SK-N-SH (cell line): Measurements from ENCODE around the gene UBE2D3. TPM values are rescaled to one million over a fixed set of nuclear protein-coding genes. Genes with fewer than 3 reads are reported as not detected.

Experiments
- CTCF ChIA-PET: fragments of 300-600, 350-600 bp; formaldehyde crosslinking; extraction: SDS; loops from one replicate; lab custom pipeline; 2021; lab: Yijun Ruan, JAX
- POLR2A ChIA-PET: fragments of 350-600 bp; sonication (Branson Sonifier 250); formaldehyde crosslinking; extraction: SDS; loops from one replicate; lab custom pipeline; 2020; ENCODE audit warnings: antibody characterized with exemption, inconsistent platforms; lab: Yijun Ruan, JAX
- DNase-seq: peaks from one replicate; pipeline ENCODE4 v3.0.0; 2012
- H2AFZ ChIP-seq: fragments of 200-600 bp; sonication (generic); 2 replicates; pipeline ENCODE4 v1.8.1; 2016; ENCODE audit warnings: antibody characterized with exemption, mild to moderate bottlenecking, low read depth
- H3F3A ChIP-seq: fragments of 200-600 bp; sonication (generic); replicated peaks from 2 replicates; pipeline ENCODE3; 2016; ENCODE audit warnings: antibody characterized with exemption, mild to moderate bottlenecking; ENCODE audit not compliant: insufficient read depth
- H3K27ac ChIP-seq, 2 experiments: fragments of 200-500 bp in 1 of 2; fragments of 200-600 bp in 1 of 2; sonication (Bioruptor generic) in 1 of 2; sonication (generic), shearing (Covaris generic) in 1 of 2; 2 replicates each; pipeline versions ENCODE4 v1.5.1 to v1.6.1; 2014 to 2016; ENCODE audit warnings: low read depth in 2 of 2, inconsistent platforms in 1 of 2, low read length in 1 of 2, mild to moderate bottlenecking in 1 of 2, mixed read lengths in 1 of 2
- H3K27me3 ChIP-seq: fragments of 200-600 bp; sonication (generic), shearing (Covaris generic); 2 replicates; pipeline ENCODE4 v1.6.1; 2016; ENCODE audit warnings: mixed run types; ENCODE audit not compliant: insufficient read depth
- H3K36me3 ChIP-seq, 2 experiments: fragments of 200-500 bp in 1 of 2; fragments of 200-600 bp in 1 of 2; sonication (Bioruptor generic) in 1 of 2; sonication (generic) in 1 of 2; replicated peaks in 1 of 2; 2 replicates each; pipeline versions ENCODE3 to v1.5.1; 2014 to 2016; ENCODE audit warnings: low read length in 1 of 2, mild to moderate bottlenecking in 1 of 2; ENCODE audit not compliant: insufficient read depth in 2 of 2, control insufficient read depth in 1 of 2
- H3K4me1 ChIP-seq, 2 experiments: fragments of 200-500 bp in 1 of 2; fragments of 200-600 bp in 1 of 2; sonication (Bioruptor generic) in 1 of 2; sonication (generic), shearing (Covaris generic) in 1 of 2; 2 replicates each; pipeline versions ENCODE4 v1.5.1 to v1.6.1; 2014 to 2016; ENCODE audit warnings: low read depth in 1 of 2, low read length in 1 of 2, mixed run types in 1 of 2; ENCODE audit not compliant: insufficient read depth in 2 of 2, control insufficient read depth in 1 of 2
- H3K4me2 ChIP-seq: fragments of 200-600 bp; sonication (generic), shearing (Covaris generic); 2 replicates; pipeline ENCODE4 v1.6.1; 2017; ENCODE audit warnings: mixed run types
- H3K4me3 ChIP-seq, 2 experiments: fragments of 200-500 bp in 1 of 2; fragments of 200-600 bp in 1 of 2; sonication (Bioruptor generic) in 1 of 2; sonication (generic), shearing (Covaris generic) in 1 of 2; 2 replicates each; pipeline versions ENCODE4 v1.5.1 to v1.8.1; 2014 to 2016; ENCODE audit warnings: low read depth in 2 of 2, inconsistent platforms in 1 of 2, low read length in 1 of 2, mild to moderate bottlenecking in 1 of 2, mixed read lengths in 1 of 2, moderate library complexity in 1 of 2
- H3K79me2 ChIP-seq: fragments of 200-600 bp; sonication (generic); 2 replicates; pipeline ENCODE4 v1.8.1; 2017; ENCODE audit warnings: mild to moderate bottlenecking; ENCODE audit not compliant: insufficient read depth
- H3K9ac ChIP-seq: fragments of 200-600 bp; sonication (generic); 2 replicates; pipeline ENCODE4 v1.6.1; 2017; ENCODE audit warnings: mixed run types
- H3K9me2 ChIP-seq: fragments of 200-600 bp; sonication (generic); 2 replicates; pipeline ENCODE4 v1.6.1; 2017; ENCODE audit warnings: mixed run types
- H3K9me3 ChIP-seq: fragments of 200-600 bp; sonication (generic); 2 replicates; pipeline ENCODE4 v1.6.1; 2017; ENCODE audit warnings: mixed run types, mild to moderate bottlenecking, moderate library complexity
- H4K20me1 ChIP-seq: fragments of 200-600 bp; sonication (generic); 2 replicates; pipeline ENCODE4 v1.6.1; 2017; ENCODE audit warnings: mild to moderate bottlenecking, mixed run types; ENCODE audit not compliant: insufficient read depth
- ELF1 ChIP-seq: IDR thresholded peaks from 2 replicates; pipeline ENCODE4 v1.4.0; 2012
- FOSL2 ChIP-seq: IDR thresholded peaks from 2 replicates; pipeline ENCODE4 v1.4.0; 2012; ENCODE audit warnings: low read depth, mild to moderate bottlenecking, moderate library complexity, borderline replicate concordance
- FOXM1 ChIP-seq: IDR thresholded peaks from 2 replicates; pipeline ENCODE4 v1.4.0; 2012; ENCODE audit warnings: low read depth, mild to moderate bottlenecking
- GATA2 ChIP-seq: sonication (generic); formaldehyde crosslinking; IDR thresholded peaks from 2 replicates; pipeline ENCODE4 v1.5.0; 2020; ENCODE audit warnings: mild to moderate bottlenecking, missing genetic modification reagents
- JUND ChIP-seq: IDR thresholded peaks from 2 replicates; pipeline ENCODE4 v1.4.0; 2012
- MEF2A ChIP-seq: IDR thresholded peaks from 2 replicates; pipeline ENCODE4 v1.4.0; 2012; ENCODE audit warnings: low read depth, borderline replicate concordance
- NRF1 ChIP-seq: IDR thresholded peaks from 2 replicates; pipeline ENCODE4 v1.6.1; 2012; ENCODE audit warnings: low read depth, mild to moderate bottlenecking, low read length
- RAD21 ChIP-seq: IDR thresholded peaks from 2 replicates; pipeline ENCODE4 v1.6.1; 2012; ENCODE audit warnings: mild to moderate bottlenecking, low read length
- RCOR1 ChIP-seq: fragments of 150-350 bp; IDR thresholded peaks from 2 replicates; pipeline ENCODE4 v1.6.1; 2017; ENCODE audit warnings: antibody characterized with exemption, low read length
- TCF12 ChIP-seq: IDR thresholded peaks from 2 replicates; pipeline ENCODE4 v1.4.0; 2012
- YY1 ChIP-seq: IDR thresholded peaks from 2 replicates; pipeline ENCODE4 v1.4.0; 2012; ENCODE audit warnings: low read depth, mild to moderate bottlenecking
- WGBS: methylation state at CpG from one replicate; pipeline ENCODE4 v1.1.6; 2017; ENCODE audit warnings: low lambda C conversion rate; 5-methylcytosine and 5-hydroxymethylcytosine counted together
- polyA plus RNA-seq, 3 experiments: library from polyadenylated mRNA; depleted of rRNA; stranded (reverse); fragments of >200 nt; gene quantifications; 2 replicates each; pipeline ENCODE4 v1.2.3, GENCODE V29; 2012
- TF ChIP-seq, protein P1 (sequence below): IDR thresholded peaks from 2 replicates; pipeline ENCODE4 v1.6.1; 2012; ENCODE audit warnings: mild to moderate bottlenecking, low read depth, low read length, moderate library complexity

UBE2D3 gene
- polyA plus RNA-seq, 1 of the 3 experiments (the other 2 are of a cell fraction), result 216 TPM

DNA sequence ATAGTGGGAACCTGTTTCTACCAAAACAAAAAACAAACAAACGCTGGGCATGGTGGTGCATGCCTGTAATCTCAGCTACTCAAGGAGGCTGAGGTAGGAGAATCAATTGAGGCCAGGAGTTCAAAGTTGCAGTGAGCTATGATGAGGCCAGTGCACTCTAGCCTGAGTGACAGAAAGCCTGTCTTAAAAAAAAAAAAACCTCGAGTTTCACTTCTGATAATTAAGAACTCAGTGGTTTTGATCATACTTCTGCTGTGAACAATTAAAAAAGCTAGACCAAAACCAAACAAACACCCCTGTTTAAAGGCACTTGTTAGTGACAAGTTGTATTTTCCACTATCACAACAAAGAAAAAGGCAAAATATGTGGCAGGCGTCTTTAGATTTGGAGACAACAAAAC is 15.0 kb upstream of the UBE2D3 start:
- peaks cover 0 to 2% of the 10 kb centered on the region in 2 experiments; a peak in 1 of 4 replicates for H3K4me1 ChIP-seq
- H3K27me3 ChIP-seq, result no peaks in the 10 kb centered on the region
- no peak for DNase-seq
- H3K9me2 ChIP-seq, result no peaks in the 10 kb centered on the region
- TF ChIP-seq TCF12 (no peak), JUND (no peak), GATA2 (no peak)
- H3K4me2 ChIP-seq, result no peak overlapping the region
- no peaks in the 10 kb centered on the region for H4K20me1 ChIP-seq
- CTCF ChIA-PET, result interaction anchor here (0.8 to 0.9 kb wide), 2 partner anchors 10 to 14 kb away, joined by 3 read pairs; no protein-coding TSS in a partner anchor
- 89% methylated on average over 3 of the region's 3 CpGs for WGBS
- H3K4me3 ChIP-seq, result no peak overlapping the region
- no peak overlapping the region for H3K27ac ChIP-seq
- POLR2A ChIA-PET, result no interaction called here
- H3K9ac ChIP-seq, result no peak overlapping the region
- H3K79me2 ChIP-seq, result no peaks in the 10 kb centered on the region
- no peak overlapping the region for H2AFZ ChIP-seq
- H3K9me3 ChIP-seq, result no peaks in the 10 kb centered on the region
- no peaks in the 10 kb centered on the region for H3F3A ChIP-seq
- H3K36me3 ChIP-seq, result no peaks in the 10 kb centered on the region

DNA sequence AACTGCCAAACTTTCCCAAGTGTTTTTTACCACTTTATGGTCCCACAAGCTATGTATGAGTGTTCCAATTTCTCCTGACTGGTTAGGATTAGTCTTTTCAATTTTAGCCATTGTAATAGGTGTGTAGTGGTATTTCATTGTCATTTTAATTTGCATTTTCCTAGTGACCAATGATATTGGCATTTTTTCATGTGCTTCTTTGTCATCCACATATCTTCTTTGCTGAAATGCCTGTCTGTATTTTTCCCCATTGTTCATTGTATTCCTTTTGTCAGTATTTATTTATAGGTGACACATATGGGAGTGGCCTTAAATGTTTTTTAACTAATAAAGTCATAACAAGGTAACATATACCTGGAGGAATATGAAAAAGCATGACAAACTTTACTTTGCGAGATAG is 9.2 kb upstream of the UBE2D3 start:
- TF ChIP-seq FOSL2 (no peak), MEF2A (no peak), ELF1 (no peak), JUND (no peak), YY1 (no peak), RCOR1 (no peak), RAD21 (no peak), NRF1 (no peak), FOXM1 (no peak)
- TF ChIP-seq, protein P1, sequence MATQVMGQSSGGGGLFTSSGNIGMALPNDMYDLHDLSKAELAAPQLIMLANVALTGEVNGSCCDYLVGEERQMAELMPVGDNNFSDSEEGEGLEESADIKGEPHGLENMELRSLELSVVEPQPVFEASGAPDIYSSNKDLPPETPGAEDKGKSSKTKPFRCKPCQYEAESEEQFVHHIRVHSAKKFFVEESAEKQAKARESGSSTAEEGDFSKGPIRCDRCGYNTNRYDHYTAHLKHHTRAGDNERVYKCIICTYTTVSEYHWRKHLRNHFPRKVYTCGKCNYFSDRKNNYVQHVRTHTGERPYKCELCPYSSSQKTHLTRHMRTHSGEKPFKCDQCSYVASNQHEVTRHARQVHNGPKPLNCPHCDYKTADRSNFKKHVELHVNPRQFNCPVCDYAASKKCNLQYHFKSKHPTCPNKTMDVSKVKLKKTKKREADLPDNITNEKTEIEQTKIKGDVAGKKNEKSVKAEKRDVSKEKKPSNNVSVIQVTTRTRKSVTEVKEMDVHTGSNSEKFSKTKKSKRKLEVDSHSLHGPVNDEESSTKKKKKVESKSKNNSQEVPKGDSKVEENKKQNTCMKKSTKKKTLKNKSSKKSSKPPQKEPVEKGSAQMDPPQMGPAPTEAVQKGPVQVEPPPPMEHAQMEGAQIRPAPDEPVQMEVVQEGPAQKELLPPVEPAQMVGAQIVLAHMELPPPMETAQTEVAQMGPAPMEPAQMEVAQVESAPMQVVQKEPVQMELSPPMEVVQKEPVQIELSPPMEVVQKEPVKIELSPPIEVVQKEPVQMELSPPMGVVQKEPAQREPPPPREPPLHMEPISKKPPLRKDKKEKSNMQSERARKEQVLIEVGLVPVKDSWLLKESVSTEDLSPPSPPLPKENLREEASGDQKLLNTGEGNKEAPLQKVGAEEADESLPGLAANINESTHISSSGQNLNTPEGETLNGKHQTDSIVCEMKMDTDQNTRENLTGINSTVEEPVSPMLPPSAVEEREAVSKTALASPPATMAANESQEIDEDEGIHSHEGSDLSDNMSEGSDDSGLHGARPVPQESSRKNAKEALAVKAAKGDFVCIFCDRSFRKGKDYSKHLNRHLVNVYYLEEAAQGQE, result no peak
- TF ChIP-seq, all 33 proteins: peak for 0
- no peak for DNase-seq
- Histone ChIP-seq H3K79me2 (no peaks in the 10 kb centered on the region; the same call in 1 of the 2 replicates), H3K4me2 (no peak overlapping the region), H3K9me3 (no peaks in the 10 kb centered on the region), H3K4me3 (no peak overlapping the region), H3K9me2 (no peaks in the 10 kb centered on the region), H3K4me1 (no peaks in the 10 kb centered on the region), H3K27me3 (no peaks in the 10 kb centered on the region), H3F3A (no peaks in the 10 kb centered on the region), H3K27ac (no peak overlapping the region), H2AFZ (no peak overlapping the region), H4K20me1 (no peaks in the 10 kb centered on the region), H3K9ac (no peak overlapping the region), H3K36me3 (peaks cover 0 to 7% of the 10 kb centered on the region in 2 experiments)
- ChIA-PET POLR2A (interaction anchor here (1.3 kb wide), 1 partner anchor 9 kb away, joined by 3 read pairs; the partner anchor contains the start of gene UBE2D3), CTCF (interaction anchor here (1.7 kb wide), 1 partner anchor 11 kb away, joined by 4 read pairs; no protein-coding TSS in a partner anchor)
- 93% methylated on average over 1 of the region's 1 CpG for WGBS
